ENCODE results near the gene MBTPS1.

DNA sequence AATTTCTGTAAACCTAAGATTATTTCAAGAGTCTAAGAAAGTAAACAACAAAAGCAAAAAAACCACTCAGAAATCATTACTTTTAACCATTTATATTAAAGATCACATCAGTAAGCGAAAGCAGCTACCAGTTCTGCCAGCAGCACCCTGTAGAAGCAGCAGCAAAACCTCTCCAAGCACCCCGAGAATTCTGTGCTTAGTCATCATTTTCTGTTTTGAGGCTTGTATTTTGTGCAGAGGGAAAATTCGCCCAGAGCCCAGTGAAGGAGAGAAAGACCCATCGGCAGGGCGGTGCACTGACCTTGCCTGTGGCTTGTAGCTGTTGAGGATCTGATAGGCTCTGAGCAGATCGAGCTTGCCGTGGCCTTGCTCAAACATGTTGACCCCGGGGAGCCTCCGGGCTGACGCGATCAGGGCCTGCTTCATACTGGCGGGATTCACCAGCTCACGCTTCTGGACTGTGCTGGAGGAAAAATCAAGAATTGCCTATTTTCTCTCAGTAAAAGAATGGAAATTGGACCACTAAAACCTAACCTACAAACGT is 35.2 kb downstream of the MBTPS1 start:
- TF ChIP-seq, protein P1, sequence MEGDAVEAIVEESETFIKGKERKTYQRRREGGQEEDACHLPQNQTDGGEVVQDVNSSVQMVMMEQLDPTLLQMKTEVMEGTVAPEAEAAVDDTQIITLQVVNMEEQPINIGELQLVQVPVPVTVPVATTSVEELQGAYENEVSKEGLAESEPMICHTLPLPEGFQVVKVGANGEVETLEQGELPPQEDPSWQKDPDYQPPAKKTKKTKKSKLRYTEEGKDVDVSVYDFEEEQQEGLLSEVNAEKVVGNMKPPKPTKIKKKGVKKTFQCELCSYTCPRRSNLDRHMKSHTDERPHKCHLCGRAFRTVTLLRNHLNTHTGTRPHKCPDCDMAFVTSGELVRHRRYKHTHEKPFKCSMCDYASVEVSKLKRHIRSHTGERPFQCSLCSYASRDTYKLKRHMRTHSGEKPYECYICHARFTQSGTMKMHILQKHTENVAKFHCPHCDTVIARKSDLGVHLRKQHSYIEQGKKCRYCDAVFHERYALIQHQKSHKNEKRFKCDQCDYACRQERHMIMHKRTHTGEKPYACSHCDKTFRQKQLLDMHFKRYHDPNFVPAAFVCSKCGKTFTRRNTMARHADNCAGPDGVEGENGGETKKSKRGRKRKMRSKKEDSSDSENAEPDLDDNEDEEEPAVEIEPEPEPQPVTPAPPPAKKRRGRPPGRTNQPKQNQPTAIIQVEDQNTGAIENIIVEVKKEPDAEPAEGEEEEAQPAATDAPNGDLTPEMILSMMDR (IDR thresholded peaks at IDR 0.05), result no peak
- no peak for TF ChIP-seq POLR2A (IDR thresholded peaks at IDR 0.05)

Data from thyroid gland (tissue), 4 donors.